Common myeloid progenitor, CD34-positive (primary cell): ENCODE measurements around the gene F5. TPM values are rescaled to one million over a fixed set of nuclear protein-coding genes. Genes with fewer than 3 reads are reported as not detected.

Source experiments
- CTCF ChIA-PET: fragments of 350-600 bp; sonication (Branson Sonifier 250); formaldehyde crosslinking; loops from one replicate; lab custom pipeline; 2021; ENCODE audit warnings: antibody characterized with exemption; lab: Charles Lee
- POLR2A ChIA-PET: fragments of 350-600 bp; sonication (Branson Sonifier 250); formaldehyde crosslinking; loops from one replicate; lab custom pipeline; 2021; ENCODE audit warnings: antibody characterized with exemption; lab: Charles Lee
- DNase-seq, 3 donors: peaks; one replicate each; pipeline versions ENCODE4 v3.0.0 to v3.0.0-alpha.2; 2013
- H3K27ac ChIP-seq, 2 experiments: 1 replicate in 1 of 2; 2 replicates in 1 of 2; pipeline ENCODE4 v1.7.0; 2013; ENCODE audit warnings: inconsistent platforms in 2 of 2, low read length in 2 of 2, mild to moderate bottlenecking in 2 of 2, low read depth in 1 of 2, moderate library complexity in 1 of 2; ENCODE audit not compliant: severe bottlenecking in 2 of 2, insufficient read depth in 1 of 2, poor library complexity in 1 of 2
- H3K27me3 ChIP-seq, 5 experiments: replicated peaks in 2 of 5; 1 replicate in 3 of 5; 2 replicates in 2 of 5; pipeline versions ENCODE4 v1.6.1 to v1.7.0; 2013; ENCODE audit warnings: low read length in 4 of 5, mild to moderate bottlenecking in 2 of 5, moderate library complexity in 2 of 5, inconsistent platforms in 1 of 5; ENCODE audit not compliant: insufficient read depth in 5 of 5, control insufficient read depth in 4 of 5
- H3K36me3 ChIP-seq, 4 experiments: 1 replicate in 2 of 4; 2 replicates in 2 of 4; pipeline versions ENCODE4 v1.6.1 to v1.7.0; 2013; ENCODE audit warnings: low read length in 3 of 4, control low read depth in 1 of 4, mild to moderate bottlenecking in 1 of 4; ENCODE audit not compliant: control insufficient read depth in 4 of 4, insufficient read depth in 4 of 4
- H3K4me1 ChIP-seq, 4 experiments: 1 replicate in 3 of 4; 2 replicates in 1 of 4; pipeline versions ENCODE4 v1.6.1 to v1.7.1; 2013; ENCODE audit warnings: low read length in 3 of 4, mild to moderate bottlenecking in 3 of 4, control low read depth in 1 of 4, inconsistent platforms in 1 of 4, moderate library complexity in 1 of 4; ENCODE audit not compliant: control insufficient read depth in 4 of 4, insufficient read depth in 4 of 4; ENCODE audit errors: control extremely low read depth in 1 of 4
- H3K4me3 ChIP-seq, 7 experiments: 1 replicate in 4 of 7; 2 replicates in 3 of 7; pipeline versions ENCODE4 v1.5.1 to v1.7.0; 2013; ENCODE audit warnings: mild to moderate bottlenecking in 7 of 7, low read length in 6 of 7, moderate library complexity in 6 of 7, inconsistent platforms in 2 of 7, low read depth in 2 of 7, control low read depth in 1 of 7; ENCODE audit not compliant: insufficient read depth in 4 of 7, control insufficient read depth in 1 of 7; ENCODE audit errors: extremely low read depth in 1 of 7
- H3K9me3 ChIP-seq, 5 experiments: 1 replicate in 4 of 5; 2 replicates in 1 of 5; pipeline versions ENCODE4 v1.6.1 to v1.7.1; 2013; ENCODE audit warnings: low read length in 4 of 5, mild to moderate bottlenecking in 2 of 5, inconsistent platforms in 1 of 5, low read depth in 1 of 5, moderate library complexity in 1 of 5; ENCODE audit not compliant: control insufficient read depth in 4 of 5, insufficient read depth in 2 of 5; ENCODE audit errors: control extremely low read depth in 1 of 5
- WGBS: methylation state at CpG from one replicate; pipeline ENCODE4 v1.1.5; 2013; ENCODE audit not compliant: insufficient coverage; 5-methylcytosine and 5-hydroxymethylcytosine counted together
- polyA plus RNA-seq: library from polyadenylated mRNA; unstranded; fragments of 120-200 nt; gene quantifications from one replicate; pipeline ENCODE4 v1.2.1, GENCODE V29; 2013

The F5 gene
- 1.0 TPM for polyA plus RNA-seq

- no peaks in the 10 kb centered on the region for H3K9me3 ChIP-seq
- WGBS: 41% methylated on average over 11 of the region's 15 CpGs
- H3K27ac ChIP-seq: no peak within 1 kb of the TSS
- ChIA-PET CTCF (interaction anchor here (0.6 to 4.3 kb wide), 22 partner anchors 10 to 983 kb away, joined by 3 to 35 read pairs (median 4); no protein-coding TSS in a partner anchor), POLR2A (no interaction called here)
- H3K27me3 ChIP-seq: no peaks in the 10 kb centered on the region
- H3K36me3 ChIP-seq: no peaks in the 10 kb centered on the region
- peak within 1 kb of the TSS in 6 of 7 experiments; percentile 34 to 77 (median 56) for H3K4me3 ChIP-seq
- peaks cover 2 to 22% (median 15%) of the 10 kb centered on the region in 4 experiments for H3K4me1 ChIP-seq
- DNase-seq: peak; percentile 78 to 89 (median 85)
Observed at GRCh38 chr1:169586395-169587255, at the start of gene F5. Gene F5 (minus strand): TSS chr1:169586481. CDS start chr1:169586386, 95 bp downstream.

- peaks cover 0 to 5% (median 5%) of the 10 kb centered on the region in 4 experiments for H3K4me1 ChIP-seq
- no peak overlapping the region for H3K27ac ChIP-seq
- whole genome bisulfite sequencing: no CpG with 5 or more reads among the region's 1 CpG
- H3K36me3 ChIP-seq: no peaks in the 10 kb centered on the region
- no peaks in the 10 kb centered on the region for H3K27me3 ChIP-seq
- no peak overlapping the region for H3K4me3 ChIP-seq
- H3K9me3 ChIP-seq: peaks cover 5 to 47% (median 18%) of the 10 kb centered on the region in 5 experiments
- CTCF ChIA-PET: interaction anchor here (1.0 to 1.6 kb wide), 3 partner anchors 15 to 77 kb away, joined by 3 to 5 read pairs (median 3); no protein-coding TSS in a partner anchor
- DNase-seq: no peak
- POLR2A ChIA-PET: interaction anchor here (0.6 kb wide), 1 partner anchor 10 kb away, joined by 3 read pairs; no protein-coding TSS in a partner anchor
Observed at GRCh38 chr1:169634877-169635276, 48.6 kb upstream of the F5 start.

- Histone ChIP-seq H3K36me3 (no peaks in the 10 kb centered on the region), H3K4me1 (peaks cover 0 to 11% (median 10%) of the 10 kb centered on the region in 4 experiments), H3K27ac (no peak overlapping the region), H3K27me3 (no peaks in the 10 kb centered on the region), H3K4me3 (no peak overlapping the region), H3K9me3 (peaks cover 2 to 43% (median 18%) of the 10 kb centered on the region in 5 experiments)
- CTCF ChIA-PET: interaction anchor here (1.1 to 1.8 kb wide), 5 partner anchors 10 to 78 kb away, joined by 3 to 11 read pairs (median 5); no protein-coding TSS in a partner anchor
- POLR2A ChIA-PET: interaction anchor here (0.6 kb wide), 1 partner anchor 9 kb away, joined by 3 read pairs; no protein-coding TSS in a partner anchor
- DNase-seq: peak in 1 of 3 donors; percentile 28
- 88% methylated on average over 1 of the region's 1 CpG for WGBS
Observed at GRCh38 chr1:169634145-169634544, 47.9 kb upstream of the F5 start.

GRCh38 chr1:169631249-169631648, 45.0 kb upstream of the F5 start:
- Histone ChIP-seq H3K36me3 (no peaks in the 10 kb centered on the region), H3K4me3 (no peak overlapping the region), H3K27me3 (no peaks in the 10 kb centered on the region), H3K4me1 (peaks cover 3 to 32% (median 26%) of the 10 kb centered on the region in 4 experiments), H3K27ac (no peak overlapping the region), H3K9me3 (peaks cover 2 to 32% (median 16%) of the 10 kb centered on the region in 5 experiments)
- POLR2A ChIA-PET: no interaction called here
- WGBS: 73% methylated on average over 1 of the region's 3 CpGs
- CTCF ChIA-PET: interaction anchor here (1.2 to 1.5 kb wide), 2 partner anchors 11 to 62 kb away, joined by 3 read pairs; no protein-coding TSS in a partner anchor
- DNase-seq: peak in 1 of 3 donors; percentile 24

GRCh38 chr1:169630006-169630405, 43.7 kb upstream of the F5 start, which contains the start of gene SELP:
Gene SELP (minus strand): TSS chr1:169630124. CDS start chr1:169630074, 50 bp downstream.
- peak within 1 kb of the TSS in 2 of 7 experiments; percentile 1 to 45 for H3K4me3 ChIP-seq
- DNase-seq: peak in 2 of 3 donors; percentile 28 to 57
- ChIA-PET CTCF (interaction anchor here (1.2 to 1.7 kb wide), 2 partner anchors 12 to 63 kb away, joined by 3 to 5 read pairs; no protein-coding TSS in a partner anchor), POLR2A (no interaction called here)
- H3K27me3 ChIP-seq: no peaks in the 10 kb centered on the region
- H3K9me3 ChIP-seq: peaks cover 1 to 24% (median 15%) of the 10 kb centered on the region in 5 experiments
- no peaks in the 10 kb centered on the region for H3K36me3 ChIP-seq
- 89% methylated on average over 1 of the region's 1 CpG for WGBS
- H3K4me1 ChIP-seq: peaks cover 9 to 44% (median 30%) of the 10 kb centered on the region in 4 experiments
- H3K27ac ChIP-seq: peak within 1 kb of the TSS in 1 of 2 experiments; percentile 37

GRCh38 chr1:169624912-169625311, 38.6 kb upstream of the F5 start:
- Histone ChIP-seq H3K27ac (no peak overlapping the region), H3K27me3 (no peaks in the 10 kb centered on the region), H3K4me3 (no peak overlapping the region), H3K9me3 (no peaks in the 10 kb centered on the region), H3K36me3 (no peaks in the 10 kb centered on the region), H3K4me1 (peaks cover 10 to 54% (median 30%) of the 10 kb centered on the region in 4 experiments)
- 38% methylated on average over 2 of the region's 2 CpGs for WGBS
- ChIA-PET CTCF (interaction anchor here (0.8 to 1.4 kb wide), 4 partner anchors 18 to 87 kb away, joined by 3 to 4 read pairs (median 4); partner anchors contain the start of gene F5), POLR2A (interaction anchor here (0.6 kb wide), 1 partner anchor 10 kb away, joined by 3 read pairs; no protein-coding TSS in a partner anchor)
- DNase-seq: peak in 1 of 3 donors; percentile 40
